Fibroblast of the aortic adventitia (primary cell): ENCODE data around the gene UBAC2. TPM values are rescaled to one million over a fixed set of nuclear protein-coding genes. Genes with fewer than 3 reads are reported as not detected.

ENCODE experiments used
- DNase-seq: peaks from one replicate; pipeline ENCODE4 v3.0.0-alpha.2; 2010; ENCODE audit warnings: low read depth
- H3K4me3 ChIP-seq: 2 replicates; pipeline ENCODE4 v1.5.1; 2011; ENCODE audit warnings: low read depth, mild to moderate bottlenecking, control low read depth, low read length, moderate library complexity
- CTCF ChIP-seq: IDR thresholded peaks from 2 replicates; pipeline ENCODE4 v1.5.1; 2011; ENCODE audit warnings: mild to moderate bottlenecking, low read length, control low read depth, inconsistent platforms; ENCODE audit not compliant: insufficient read depth
- total RNA-seq: library from RNA; depleted of rRNA; stranded (reverse); fragments of >200 nt; gene quantifications from 2 replicates; pipeline ENCODE4 v1.2.3, GENCODE V29; 2012; ENCODE audit warnings: low replicate concordance

UBAC2 gene
- total RNA-seq, 1 donor = 33.8 TPM

- DNase-seq = no peak
- H3K4me3 ChIP-seq = no peak overlapping the region
- no peak for TF ChIP-seq CTCF
These were observed 179.5 kb downstream of the UBAC2 start for GRCh38 chr13:99379856-99380801.

GRCh38 chr13:99380921-99381645 is 180.4 kb downstream of the UBAC2 start:
- TF ChIP-seq CTCF = no peak
- H3K4me3 ChIP-seq = no peak overlapping the region
- no peak for DNase-seq

GRCh38 chr13:99381766-99382165 is 181.1 kb downstream of the UBAC2 start:
- DNase-seq = no peak
- H3K4me3 ChIP-seq = no peak overlapping the region
- no peak for TF ChIP-seq CTCF

DNA sequence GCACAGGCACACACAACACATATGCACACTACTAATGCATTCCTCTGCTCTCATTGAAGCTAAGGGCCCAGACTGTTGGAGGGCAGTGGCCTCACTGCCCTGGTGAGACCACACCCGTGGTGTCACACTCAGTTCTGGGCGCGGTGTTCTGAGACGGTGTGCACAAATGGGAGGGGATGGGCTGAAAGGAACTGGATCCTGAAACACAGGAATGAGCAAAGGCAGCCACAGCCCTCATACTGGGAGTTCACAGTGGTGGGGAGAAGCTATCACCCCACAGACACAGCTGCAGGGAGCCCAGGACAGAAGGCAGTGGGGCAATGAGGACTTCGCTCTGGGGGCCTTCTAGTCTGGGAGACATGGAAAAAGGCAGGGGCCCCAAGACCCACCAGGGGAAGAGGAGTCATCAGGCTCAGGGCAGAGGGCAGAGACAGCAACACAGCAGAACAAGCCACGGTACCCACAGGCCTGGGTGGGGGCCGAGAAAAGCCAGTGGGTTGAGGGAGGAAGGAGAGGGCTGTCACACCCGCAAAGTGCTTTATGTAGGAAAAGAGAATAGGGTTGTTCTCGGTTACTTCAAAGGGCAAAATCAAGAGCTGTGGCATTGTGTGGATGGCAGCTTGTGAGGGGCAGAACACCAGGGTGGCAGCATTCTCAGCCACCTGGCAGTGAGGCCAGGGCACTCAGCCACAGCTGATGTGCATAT is 181.9 kb downstream of the UBAC2 start:
- no peak for DNase-seq
- H3K4me3 ChIP-seq = no peak overlapping the region
- TF ChIP-seq CTCF = no peak

GRCh38 chr13:99383511-99383921 is 182.9 kb downstream of the UBAC2 start:
- TF ChIP-seq CTCF = no peak
- DNase-seq = no peak

DNA sequence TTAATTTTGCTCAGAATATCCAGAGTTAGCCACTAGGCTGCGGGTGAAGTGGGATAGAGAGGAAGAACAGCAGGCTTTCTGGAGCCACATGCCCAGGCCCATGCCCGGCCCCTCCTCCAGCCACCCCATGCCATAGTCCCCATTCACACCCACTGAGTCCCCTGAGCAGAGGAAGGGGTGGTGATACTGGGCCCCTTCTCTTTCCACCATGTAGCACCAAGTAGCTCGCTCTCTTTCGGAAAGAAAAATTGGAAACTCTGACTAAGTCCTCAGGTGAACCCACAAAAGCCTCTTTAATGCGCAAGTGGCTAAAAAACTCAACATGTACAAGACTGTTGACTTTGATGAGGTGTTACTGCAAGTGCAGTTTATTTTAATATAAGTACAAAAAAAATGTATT is 183.3 kb downstream of the UBAC2 start:
- TF ChIP-seq CTCF = no peak
- H3K4me3 ChIP-seq = no peak overlapping the region
- no peak for DNase-seq

More at GRCh38 chr13:99383511-99383921, 182.9 kb downstream of the UBAC2 start:
- no peak overlapping the region for H3K4me3 ChIP-seq
